ENCODE measurements around the gene WDR18.

DNA sequence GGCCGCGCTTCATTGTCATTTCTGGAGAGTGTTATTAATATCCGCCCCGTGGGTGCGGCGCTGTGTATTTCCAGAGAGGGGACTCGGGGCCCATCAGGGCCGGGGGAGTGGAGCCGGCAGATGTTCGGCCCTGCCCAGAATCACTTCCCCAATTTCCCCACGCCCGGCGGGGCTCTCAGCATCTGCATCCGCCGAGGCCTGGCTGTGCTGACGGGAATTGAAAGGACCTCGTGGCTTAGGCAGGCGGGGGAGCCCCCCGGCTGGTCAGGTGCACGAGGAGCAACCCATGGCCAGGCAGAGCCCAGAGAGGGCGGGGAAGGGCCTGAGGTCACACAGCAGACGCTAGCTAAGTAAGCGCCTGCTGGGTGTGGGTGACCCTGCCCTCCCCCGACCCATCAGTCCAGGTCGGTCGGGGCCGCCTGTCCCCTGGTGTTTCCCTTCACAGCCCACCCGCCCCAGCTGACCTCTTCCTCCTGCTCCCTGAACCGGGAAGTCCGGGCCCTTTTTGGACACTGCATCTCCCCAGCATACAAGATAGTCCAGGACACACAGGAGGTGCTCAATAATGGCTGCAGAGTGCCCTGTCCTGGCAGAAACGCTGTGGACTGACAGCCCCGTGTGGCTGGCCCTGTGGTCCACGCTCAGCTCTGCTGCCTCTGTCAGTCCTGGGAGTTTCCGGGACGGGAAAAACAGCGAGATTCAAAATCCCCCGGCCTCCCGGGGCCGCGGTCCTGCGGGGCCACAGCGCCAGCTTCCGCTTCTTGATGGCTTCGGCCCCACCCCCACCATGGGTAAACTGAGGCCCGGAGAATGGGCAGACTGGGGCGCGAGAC lies 36.2 kb upstream of the WDR18 start:
- TF ChIP-seq GATA2 (IDR thresholded peaks at IDR 0.05; ENCODE audit: low read depth, low read length) (no peak), GATA3 (IDR thresholded peaks at IDR 0.05; ENCODE audit: low read depth, low read length) (no peak)

Measured in SH-SY5Y (cell line).